HepG2 (cell line): ENCODE data around the gene NFATC1. TPM values are rescaled to one million over a fixed set of nuclear protein-coding genes. Genes with fewer than 3 reads are reported as not detected.

Experiments used
- ATAC-seq: fragments of 200-7000 bp; cut with Tn5 transposase; 3 replicates; pipeline ENCODE4 v1.9.1; 2020; ENCODE audit warnings: mild to moderate bottlenecking, moderate library complexity
- BruUV-seq: library from RNA; stranded (reverse); fragments of 400-500 nt; replicated peaks from 2 replicates; lab custom pipeline; 2021; lab: Mats Ljungman, UMichigan
- CTCF ChIA-PET: fragments of 300-600 bp; formaldehyde crosslinking; extraction: SDS; loops from one replicate; lab custom pipeline; 2021; ENCODE audit warnings: low total read pairs, inconsistent platforms, low intra/inter-chr PET ratio; lab: Yijun Ruan, JAX
- POLR2A ChIA-PET: fragments of 350-600 bp; sonication (Branson Sonifier 250); formaldehyde crosslinking; loops from one replicate; lab custom pipeline; 2020; ENCODE audit warnings: antibody characterized with exemption, inconsistent platforms; lab: Yijun Ruan, JAX
- DNase-seq: peaks from one replicate; pipeline ENCODE4 v3.0.0-alpha.2; 2015; ENCODE audit warnings: low spot score
- FAIRE-seq: peaks from 3 replicates; lab custom pipeline; 2011; peaks lifted over from hg19 to GRCh38; lab: Jason Lieb, UNC
- H2AFZ ChIP-seq: one replicate; pipeline ENCODE4 v1.6.1; 2011; ENCODE audit warnings: low read length, inconsistent platforms
- H3K27ac ChIP-seq: fragments of 300-600 bp; 3 replicates; pipeline ENCODE4 v1.8.0; 2011; ENCODE audit warnings: mixed run types, mild to moderate bottlenecking, mixed read lengths, low read length, inconsistent platforms; ENCODE audit not compliant: insufficient read depth; ENCODE audit errors: extremely low read length
- H3K27me3 ChIP-seq, 2 experiments: fragments of 200-600 bp in 1 of 2; 2 replicates in 1 of 2; 3 replicates in 1 of 2; pipeline versions ENCODE4 v1.6.0 to v1.8.0; 2011; ENCODE audit warnings: low read length in 2 of 2, mild to moderate bottlenecking in 2 of 2, moderate library complexity in 2 of 2, inconsistent platforms in 1 of 2; ENCODE audit not compliant: insufficient read depth in 2 of 2, control insufficient read depth in 1 of 2
- H3K36me3 ChIP-seq, 2 experiments: fragments of 200-600 bp in 1 of 2; replicated peaks in 1 of 2; 2 replicates in 1 of 2; 3 replicates in 1 of 2; pipeline versions ENCODE4 v1.5.1 to v1.8.0; 2011; ENCODE audit warnings: low read length in 2 of 2, inconsistent platforms in 1 of 2; ENCODE audit not compliant: insufficient read depth in 2 of 2, control insufficient read depth in 1 of 2
- H3K4me1 ChIP-seq: 2 replicates; pipeline ENCODE4 v1.5.1; 2012; ENCODE audit warnings: low read length, inconsistent platforms; ENCODE audit not compliant: insufficient read depth
- H3K4me2 ChIP-seq: 2 replicates; pipeline ENCODE4 v1.6.0; 2011; ENCODE audit warnings: low read depth, low read length, inconsistent platforms
- H3K4me3 ChIP-seq, 3 experiments: fragments of 200-600 bp in 1 of 3; sonication (generic), shearing (Covaris generic) in 1 of 3; replicated peaks in 1 of 3; 2 replicates each; pipeline ENCODE4 v1.5.1; 2011 to 2016; ENCODE audit warnings: low read length in 3 of 3, inconsistent platforms in 2 of 3, low read depth in 2 of 3, mild to moderate bottlenecking in 2 of 3, control low read depth in 1 of 3, mixed read lengths in 1 of 3; ENCODE audit not compliant: insufficient read depth in 1 of 3
- H3K79me2 ChIP-seq: one replicate; pipeline ENCODE4 v1.6.1; 2011; ENCODE audit warnings: low read length, inconsistent platforms; ENCODE audit not compliant: insufficient read depth
- H3K9ac ChIP-seq: 2 replicates; pipeline ENCODE4 v1.6.0; 2011; ENCODE audit warnings: mild to moderate bottlenecking, low read depth, low read length, inconsistent platforms; ENCODE audit not compliant: insufficient read depth
- H3K9me3 ChIP-seq: 2 replicates; pipeline ENCODE4 v1.5.1; 2012; ENCODE audit warnings: mild to moderate bottlenecking, low read length
- H4K20me1 ChIP-seq: 2 replicates; pipeline ENCODE4 v1.6.0; 2011; ENCODE audit warnings: inconsistent platforms, mild to moderate bottlenecking, low read length, moderate library complexity; ENCODE audit not compliant: insufficient read depth
- AFF4 ChIP-seq: sonication (generic); formaldehyde crosslinking; IDR thresholded peaks from 2 replicates; pipeline ENCODE4 v1.4.0; 2020; ENCODE audit warnings: missing genetic modification reagents
- CEBPG ChIP-seq: IDR thresholded peaks from 2 replicates; pipeline ENCODE4 v1.6.1; 2016
- HINFP ChIP-seq: sonication (generic); formaldehyde crosslinking; IDR thresholded peaks from 2 replicates; pipeline ENCODE4 v1.4.0; 2020; ENCODE audit warnings: low read depth, mild to moderate bottlenecking, missing genetic modification reagents
- IRF1 ChIP-seq: sonication (generic); formaldehyde crosslinking; IDR thresholded peaks from 2 replicates; pipeline ENCODE4 v1.4.0; 2020; ENCODE audit warnings: low read depth, mild to moderate bottlenecking, missing genetic modification reagents
- PHF20 ChIP-seq: sonication (generic); formaldehyde crosslinking; IDR thresholded peaks from 2 replicates; pipeline ENCODE4 v1.5.0; 2020; ENCODE audit warnings: mild to moderate bottlenecking, missing genetic modification reagents
- RFXANK ChIP-seq: IDR thresholded peaks from 2 replicates; pipeline ENCODE4 v1.6.1; 2016
- ZFY ChIP-seq: sonication (generic); formaldehyde crosslinking; IDR thresholded peaks from 2 replicates; pipeline ENCODE4 v1.4.0; 2020; ENCODE audit warnings: missing genetic modification reagents
- ZNF331 ChIP-seq: sonication (generic); formaldehyde crosslinking; IDR thresholded peaks from 2 replicates; pipeline ENCODE4 v1.4.0; 2020; ENCODE audit warnings: missing genetic modification reagents
- ZNF343 ChIP-seq: sonication (generic); formaldehyde crosslinking; IDR thresholded peaks from 2 replicates; pipeline ENCODE4 v1.4.0; 2020; ENCODE audit warnings: mild to moderate bottlenecking, missing genetic modification reagents
- ZNF878 ChIP-seq: sonication (generic); formaldehyde crosslinking; IDR thresholded peaks from 2 replicates; pipeline ENCODE4 v1.8.1; 2023; ENCODE audit warnings: mild to moderate bottlenecking, missing genetic modification reagents, moderate library complexity
- WGBS: methylation state at CpG from one replicate; pipeline ENCODE4 v1.1.6; 2017; ENCODE audit warnings: low lambda C conversion rate; 5-methylcytosine and 5-hydroxymethylcytosine counted together
- in situ Hi-C: cut with HindIII; loops from 2 replicates; pipeline ENCODE4 v1.10.0; 2017; ENCODE audit warnings: low pct_unique_long_range_greater_than_20kb; ENCODE audit not compliant: extremely low pct_ligation_motif_present
- intact Hi-C: fragments of 100-400 bp; cut with micrococcal nuclease; formaldehyde crosslinking; loops from one replicate; pipeline ENCODE4 v1.10.0; 2022; ENCODE audit not compliant: unreplicated experiment
- polyA plus RNA-seq, 8 experiments: library from polyadenylated mRNA; depleted of rRNA in 3 of 8; stranded (reverse) in 7 of 8; unstranded in 1 of 8; fragments of >200 nt; fragmentation: Illumina TruSeq in 4 of 8; extraction: Trizol in 4 of 8; gene quantifications; 2 replicates each; pipeline versions ENCODE4 v1.2.1 to v1.2.3, GENCODE V29; 2011 to 2016; ENCODE audit warnings: low read depth in 4 of 8, missing spikeins in 1 of 8, mixed read lengths in 1 of 8; ENCODE audit not compliant: insufficient read depth in 1 of 8
- total RNA-seq, 5 experiments: library from RNA; depleted of rRNA; stranded (reverse); fragments of >200 nt; fragmentation: Illumina TruSeq; extraction: Trizol; gene quantifications; 2 replicates each; pipeline ENCODE4 v1.2.3, GENCODE V29; 2016; ENCODE audit warnings: low read depth in 1 of 5

NFATC1 gene
- total and polyA plus RNA-seq, 2 of the 13 experiments (the other 11 are each of a cell fraction or from before 2014, with no cell fraction given): not detected

GRCh38 chr18:79544386-79544963 is 148.7 kb downstream of the NFATC1 start:
- ATAC-seq (no peak), DNase-seq (no peak), FAIRE-seq (no peak)
- no TSS peak for BruUV-seq
- H3K27ac ChIP-seq: no peak overlapping the region
- peaks cover 14 to 69% of the 10 kb centered on the region in 2 experiments for H3K27me3 ChIP-seq
- no peak overlapping the region for H2AFZ ChIP-seq
- H3K9ac ChIP-seq: no peak overlapping the region
- CTCF ChIA-PET: no interaction called here
- intact Hi-C loops (no loop called here), in situ Hi-C loops (no loop called here)
- no peak overlapping the region for H3K4me2 ChIP-seq
- H3K9me3 ChIP-seq: peaks cover 6% of the 10 kb centered on the region; the same call in 1 of the 2 replicates
- no peaks in the 10 kb centered on the region for H3K36me3 ChIP-seq
- H4K20me1 ChIP-seq: no peaks in the 10 kb centered on the region
- WGBS: 2% methylated on average over 7 of the region's 23 CpGs
- POLR2A ChIA-PET: no interaction called here
- TF ChIP-seq CEBPG (CRISPR knock-in tag) (no peak), PHF20 (CRISPR knock-in tag) (no peak), IRF1 (CRISPR knock-in tag) (no peak), HINFP (CRISPR knock-in tag) (no peak), ZNF331 (no peak), ZNF343 (no peak), AFF4 (CRISPR knock-in tag) (no peak), ZFY (CRISPR knock-in tag) (no peak), RFXANK (CRISPR knock-in tag) (no peak), ZNF878 (CRISPR knock-in tag) (no peak)
- H3K4me1 ChIP-seq: no peaks in the 10 kb centered on the region
- no peak overlapping the region for H3K4me3 ChIP-seq
- H3K79me2 ChIP-seq: no peaks in the 10 kb centered on the region
